HCEC 1CT (cell line): ENCODE data around the gene ERBB2.
"Not testable (repeated sequence)": the region's sequence is repeated elsewhere in the genome, so short reads cannot be mapped to it uniquely, and the experiment has no call there.

Experiments
- DNase-seq: peaks from one replicate; pipeline ENCODE4 v3.0.0-alpha.2; 2017

ERBB2 gene

GRCh38 chr17:39705786-39706348 is 6.0 kb downstream of the ERBB2 start:
- DNase-seq = no peak

- no peak for DNase-seq
These were observed 6.5 kb downstream of the ERBB2 start for GRCh38 chr17:39706383-39706782.

- DNase-seq = no peak
These were observed 7.1 kb downstream of the ERBB2 start for GRCh38 chr17:39706921-39707337.

- DNase-seq = no peak
These were observed 9.6 kb downstream of the ERBB2 start for GRCh38 chr17:39709319-39709997.

- DNase-seq = no peak
These were observed 10.4 kb downstream of the ERBB2 start for GRCh38 chr17:39709998-39710964.

- not testable (repeated sequence) for DNase-seq
These were observed 11.2 kb downstream of the ERBB2 start for GRCh38 chr17:39711071-39711470.

- DNase-seq = no peak
These were observed 12.0 kb downstream of the ERBB2 start for GRCh38 chr17:39711851-39712250.

- no peak for DNase-seq
These were observed 14.4 kb downstream of the ERBB2 start for GRCh38 chr17:39714234-39714633.

- DNase-seq = no peak
These were observed 15.7 kb downstream of the ERBB2 start for GRCh38 chr17:39715375-39716072.

GRCh38 chr17:39716073-39716818 is 16.4 kb downstream of the ERBB2 start:
- no peak for DNase-seq

GRCh38 chr17:39716879-39717536 is 17.1 kb downstream of the ERBB2 start:
- no peak for DNase-seq

- no peak for DNase-seq
These were observed 17.8 kb downstream of the ERBB2 start for GRCh38 chr17:39717660-39718059.

- DNase-seq = no peak
These were observed 19.9 kb downstream of the ERBB2 start for GRCh38 chr17:39719563-39720355.

GRCh38 chr17:39722104-39722503 is 22.2 kb downstream of the ERBB2 start:
- no peak for DNase-seq

- DNase-seq = no peak
These were observed 23.3 kb downstream of the ERBB2 start for GRCh38 chr17:39722965-39723848.

- no peak for DNase-seq
These were observed 24.9 kb downstream of the ERBB2 start for GRCh38 chr17:39724731-39725130.

- not testable (repeated sequence) for DNase-seq
These were observed 26.1 kb downstream of the ERBB2 start for GRCh38 chr17:39725923-39726322.

- no peak for DNase-seq
These were observed 26.8 kb downstream of the ERBB2 start for GRCh38 chr17:39726617-39727016.

GRCh38 chr17:39727556-39727955 is 27.7 kb downstream of the ERBB2 start:
- no peak for DNase-seq
